Measurements from ENCODE around the gene COL11A2. TPM values are rescaled to one million over a fixed set of nuclear protein-coding genes. Genes with fewer than 3 reads are reported as not detected.

COL11A2 gene
- total RNA-seq, 1 experiment from 2014 or later: 3.7 TPM

- DNase-seq (ENCODE audit: low spot score): peak; percentile 70
- ATAC-seq: peak; percentile 53
- Mint-ChIP-seq H3K9me3 (no peaks in the 10 kb centered on the region; the same call in 1 of the 2 replicates), H3K27me3 (ENCODE audit: low read depth) (peaks cover 2% of the 10 kb centered on the region; the same call in 1 of the 2 replicates), H3K27ac (peak overlapping the region; percentile 100), H3K36me3 (peaks cover 7% of the 10 kb centered on the region), H3K4me1 (peaks cover 62% of the 10 kb centered on the region), H3K4me3 (peak overlapping the region; percentile 98)
- ChIA-PET CTCF (interaction anchor here (0.7 to 5.3 kb wide), 18 partner anchors 8 to 292 kb away, joined by 3 to 43 read pairs (median 5); partner anchors contain the start of genes RING1 and TAP2), POLR2A (interaction anchor here (0.5 to 3.2 kb wide), 9 partner anchors 9 to 922 kb away, joined by 3 to 26 read pairs (median 3); partner anchors contain the start of gene ZBTB22)
- 0 out of 2 replicates have a peak, but pooled peaks have one; percentile 60 for TF ChIP-seq NFATC4 (CRISPR knock-in tag; IDR thresholded peaks at IDR 0.05)
- TF ChIP-seq NR1H2 (CRISPR knock-in tag; IDR thresholded peaks at IDR 0.05): no peak
- TF ChIP-seq NFE2L1 (CRISPR knock-in tag; IDR thresholded peaks at IDR 0.05): 0 out of 2 replicates have a peak, but pooled peaks have one; percentile 64
- TF ChIP-seq ZNF219 (CRISPR knock-in tag; IDR thresholded peaks at IDR 0.05; ENCODE audit: borderline replicate concordance): no peak
- TF ChIP-seq ATF2 (CRISPR knock-in tag; IDR thresholded peaks at IDR 0.05; ENCODE audit: borderline replicate concordance, low read depth): no peak
- TF ChIP-seq ZNF263 (CRISPR knock-in tag; IDR thresholded peaks at IDR 0.05; ENCODE audit: low read depth): peak; percentile 95
- TF ChIP-seq JUN (CRISPR knock-in tag; IDR thresholded peaks at IDR 0.05): peak; percentile 48
- TF ChIP-seq CTCF (IDR thresholded peaks at IDR 0.05): no peak
- TF ChIP-seq ERG (CRISPR knock-in tag; IDR thresholded peaks at IDR 0.05): no peak
- TF ChIP-seq SP1 (CRISPR knock-in tag; conservative IDR thresholded peaks at IDR 0.05): peak; percentile 61
- no peak for TF ChIP-seq SMAD4 (CRISPR knock-in tag; IDR thresholded peaks at IDR 0.05)
- TF ChIP-seq ESRRA (CRISPR knock-in tag; IDR thresholded peaks at IDR 0.05; ENCODE audit: borderline replicate concordance): no peak
- TF ChIP-seq ELF4 (CRISPR knock-in tag; IDR thresholded peaks at IDR 0.05; ENCODE audit: low read depth): peak; percentile 23; the same call in 1 of the 2 replicates
- 0 out of 2 replicates have a peak, but pooled peaks have one; percentile 38 for TF ChIP-seq TEAD4 (CRISPR knock-in tag; IDR thresholded peaks at IDR 0.05)
- TF ChIP-seq OVOL2 (CRISPR knock-in tag; IDR thresholded peaks at IDR 0.05; ENCODE audit: borderline replicate concordance): no peak
- TF ChIP-seq ZNF416 (CRISPR knock-in tag; IDR thresholded peaks at IDR 0.05): no peak
- no peak for TF ChIP-seq PREB (CRISPR knock-in tag; IDR thresholded peaks at IDR 0.05; ENCODE audit: borderline replicate concordance)
- TF ChIP-seq TEAD1 (CRISPR knock-in tag; IDR thresholded peaks at IDR 0.05): no peak
- TF ChIP-seq FOXP1 (CRISPR knock-in tag; IDR thresholded peaks at IDR 0.05; ENCODE audit: borderline replicate concordance): 0 out of 2 replicates have a peak, but pooled peaks have one; percentile 44
- TF ChIP-seq STAT6 (CRISPR knock-in tag; conservative IDR thresholded peaks at IDR 0.05; ENCODE audit: low read depth): no peak
- TF ChIP-seq ARID4B (CRISPR knock-in tag; IDR thresholded peaks at IDR 0.05; ENCODE audit: borderline replicate concordance): peak; percentile 80; the same call in 1 of the 2 replicates
Measured at GRCh38 chr6:33116841-33117711, 75.2 kb downstream of the COL11A2 start.
